ENCODE results near the gene WDFY4. TPM values are rescaled to one million over a fixed set of nuclear protein-coding genes. Genes with fewer than 3 reads are reported as not detected.

The WDFY4 gene
- total RNA-seq, 1 experiment from 2014 or later, result 0.22 TPM

- TF ChIP-seq, protein P1, sequence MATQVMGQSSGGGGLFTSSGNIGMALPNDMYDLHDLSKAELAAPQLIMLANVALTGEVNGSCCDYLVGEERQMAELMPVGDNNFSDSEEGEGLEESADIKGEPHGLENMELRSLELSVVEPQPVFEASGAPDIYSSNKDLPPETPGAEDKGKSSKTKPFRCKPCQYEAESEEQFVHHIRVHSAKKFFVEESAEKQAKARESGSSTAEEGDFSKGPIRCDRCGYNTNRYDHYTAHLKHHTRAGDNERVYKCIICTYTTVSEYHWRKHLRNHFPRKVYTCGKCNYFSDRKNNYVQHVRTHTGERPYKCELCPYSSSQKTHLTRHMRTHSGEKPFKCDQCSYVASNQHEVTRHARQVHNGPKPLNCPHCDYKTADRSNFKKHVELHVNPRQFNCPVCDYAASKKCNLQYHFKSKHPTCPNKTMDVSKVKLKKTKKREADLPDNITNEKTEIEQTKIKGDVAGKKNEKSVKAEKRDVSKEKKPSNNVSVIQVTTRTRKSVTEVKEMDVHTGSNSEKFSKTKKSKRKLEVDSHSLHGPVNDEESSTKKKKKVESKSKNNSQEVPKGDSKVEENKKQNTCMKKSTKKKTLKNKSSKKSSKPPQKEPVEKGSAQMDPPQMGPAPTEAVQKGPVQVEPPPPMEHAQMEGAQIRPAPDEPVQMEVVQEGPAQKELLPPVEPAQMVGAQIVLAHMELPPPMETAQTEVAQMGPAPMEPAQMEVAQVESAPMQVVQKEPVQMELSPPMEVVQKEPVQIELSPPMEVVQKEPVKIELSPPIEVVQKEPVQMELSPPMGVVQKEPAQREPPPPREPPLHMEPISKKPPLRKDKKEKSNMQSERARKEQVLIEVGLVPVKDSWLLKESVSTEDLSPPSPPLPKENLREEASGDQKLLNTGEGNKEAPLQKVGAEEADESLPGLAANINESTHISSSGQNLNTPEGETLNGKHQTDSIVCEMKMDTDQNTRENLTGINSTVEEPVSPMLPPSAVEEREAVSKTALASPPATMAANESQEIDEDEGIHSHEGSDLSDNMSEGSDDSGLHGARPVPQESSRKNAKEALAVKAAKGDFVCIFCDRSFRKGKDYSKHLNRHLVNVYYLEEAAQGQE (IDR thresholded peaks at IDR 0.05; ENCODE audit: low read depth), result no peak
- TF ChIP-seq ZFX (IDR thresholded peaks at IDR 0.05) (no peak), SIN3A (IDR thresholded peaks at IDR 0.05; ENCODE audit: low read depth) (no peak), RAD21 (IDR thresholded peaks at IDR 0.05; ENCODE audit: low read depth) (no peak), SRF (IDR thresholded peaks at IDR 0.05; ENCODE audit: low read depth) (no peak)
Observed at GRCh38 chr10:48683424-48683823, 1.2 kb upstream of the WDFY4 start (continued).

DNA sequence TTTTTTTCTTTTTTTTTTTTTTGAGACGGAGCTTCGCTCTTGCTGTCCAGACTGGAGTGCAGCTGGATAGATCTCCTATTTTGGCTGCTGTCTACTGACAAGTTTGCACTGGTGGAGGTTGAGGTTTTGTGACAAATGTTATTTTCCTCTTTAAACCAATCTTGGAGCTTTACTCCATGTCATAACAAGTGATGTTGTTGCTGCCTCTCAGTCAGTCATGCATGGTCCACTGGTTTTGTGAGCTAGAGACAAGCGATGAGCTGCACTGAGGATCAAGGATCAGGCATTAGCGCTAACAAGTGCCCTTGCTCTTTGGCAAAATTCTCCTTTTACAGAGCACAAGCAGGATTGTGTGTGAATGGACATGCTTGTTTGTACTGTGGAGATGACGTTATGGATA, 805 bp upstream of the WDFY4 start:
- ChIA-PET CTCF (interaction anchor here (0.8 kb wide), 1 partner anchor 28 kb away, joined by 3 read pairs; no protein-coding TSS in a partner anchor), POLR2A (no interaction called here), RAD21 (ENCODE audit: low non-redundant PET in 1 of 2, low total read pairs in 2 of 2, uncharacterized antibody in 2 of 2, unreplicated experiment in 2 of 2) (no interaction called here)
- H2AFZ ChIP-seq (ENCODE audit: low read depth, low read length, poor library complexity, severe bottlenecking), result no peak overlapping the region
- H3K9me2 ChIP-seq (ENCODE audit: insufficient read depth), result no peaks in the 10 kb centered on the region
- no peak for DNase-seq (ENCODE audit: low read depth, low spot score)
- no peak overlapping the region for H3K4me3 ChIP-seq (replicated peaks in 1 of 2; ENCODE audit: low read depth in 1 of 2, low read length in 2 of 2)
- intact Hi-C loops (cut with micrococcal nuclease), result no loop called here
- no TSS peak for BruUV-seq (replicated peaks)
- no peak for ATAC-seq
- TF ChIP-seq CBX3 (IDR thresholded peaks at IDR 0.05; ENCODE audit: low read depth), result no peak
- TF ChIP-seq, protein P1 (IDR thresholded peaks at IDR 0.05; ENCODE audit: low read depth), result no peak
- no peak for TF ChIP-seq JUND (IDR thresholded peaks at IDR 0.05)
- no peak for TF ChIP-seq RAD21 (IDR thresholded peaks at IDR 0.05; ENCODE audit: low read depth)
- no peak for TF ChIP-seq CTCF (IDR thresholded peaks at IDR 0.05 in 2 of 3, conservative IDR thresholded peaks at IDR 0.05 in 1 of 3; ENCODE audit: borderline replicate concordance in 1 of 3, insufficient read depth in 1 of 3, low read depth in 2 of 3, low read length in 2 of 3)
- no peak for TF ChIP-seq TCF7L2 (IDR thresholded peaks at IDR 0.05; ENCODE audit: borderline replicate concordance, extremely low read depth, insufficient read depth, insufficient read length)
- TF ChIP-seq EZH2 (IDR thresholded peaks at IDR 0.05), result no peak
- TF ChIP-seq SP1 (IDR thresholded peaks at IDR 0.05; ENCODE audit: low read depth), result no peak
- no peaks in the 10 kb centered on the region for H3K36me3 ChIP-seq (ENCODE audit: control insufficient read depth in 1 of 2, insufficient read depth in 2 of 2, low read length in 2 of 2)
- no peaks in the 10 kb centered on the region for H3K79me2 ChIP-seq (ENCODE audit: insufficient read depth, low read length)
- H3K9me3 ChIP-seq (ENCODE audit: control insufficient read depth in 1 of 2, insufficient read depth in 1 of 2, low read depth in 1 of 2, low read length in 2 of 2), result no peaks in the 10 kb centered on the region
- H3K27ac ChIP-seq (ENCODE audit: low read depth, low read length), result no peak overlapping the region
- peaks cover 5% of the 10 kb centered on the region; the same call in 1 of the 2 replicates for H3K27me3 ChIP-seq (ENCODE audit: insufficient read depth, low read length)
- H3K4me2 ChIP-seq (ENCODE audit: low read length), result no peak overlapping the region
- H3K4me1 ChIP-seq (ENCODE audit: control insufficient read depth in 1 of 2, insufficient read depth in 2 of 2, low read length in 2 of 2), result no peaks in the 10 kb centered on the region
- H3K9ac ChIP-seq (ENCODE audit: low read length), result no peak overlapping the region
- H4K20me1 ChIP-seq (ENCODE audit: insufficient read depth), result no peaks in the 10 kb centered on the region
